Prostate gland (tissue), 2 donors: Measurements from ENCODE around the gene ZNF212. TPM values are rescaled to one million over a fixed set of nuclear protein-coding genes. Genes with fewer than 3 reads are reported as not detected.
A peak's percentile ranks its signal among the peaks of the same experiment; 100 is the strongest.

Experiments used
- DNase-seq: peaks from one replicate; pipeline ENCODE4 v3.0.0-alpha.2; 2019; ENCODE audit warnings: low spot score
- H3K27ac ChIP-seq, 2 donors: fragments of 200-600 bp; sonication (generic); 2 replicates each; pipeline ENCODE4 v1.5.1; 2017 to 2019
- H3K27me3 ChIP-seq: fragments of 200-600 bp; sonication (generic); replicated peaks from 2 replicates; pipeline ENCODE4 v1.5.1; 2019; ENCODE audit not compliant: insufficient read depth
- H3K36me3 ChIP-seq, 2 donors: fragments of 200-600 bp; sonication (generic); 1 replicate in 1 of 2; 2 replicates in 1 of 2; pipeline versions ENCODE4 v1.5.1 to v1.8.1; 2017 to 2019
- H3K4me1 ChIP-seq: fragments of 200-600 bp; sonication (generic); replicated peaks from 2 replicates; pipeline ENCODE4 v1.5.1; 2019
- H3K4me3 ChIP-seq, 2 donors: fragments of 200-600 bp; sonication (generic); 2 replicates each; pipeline ENCODE4 v1.5.1; 2017 to 2019
- H3K9me3 ChIP-seq: fragments of 200-600 bp; sonication (generic); 2 replicates; pipeline ENCODE4 v1.5.1; 2017
- CTCF ChIP-seq, 4 experiments: fragments of 200-600 bp in 2 of 4; fragments of 450-650 bp in 2 of 4; sonication (generic) in 2 of 4; IDR thresholded peaks; 1 replicate in 3 of 4; 2 replicates in 1 of 4; pipeline ENCODE4 v1.5.1; 2016 to 2019; ENCODE audit warnings: antibody characterized with exemption in 4 of 4, mild to moderate bottlenecking in 2 of 4, moderate library complexity in 2 of 4
- POLR2A ChIP-seq: fragments of 450-650 bp; IDR thresholded peaks from one replicate; pipeline ENCODE4 v1.6.1; 2016; ENCODE audit warnings: antibody characterized with exemption, mild to moderate bottlenecking
- POLR2AphosphoS5 ChIP-seq: sonication (generic); formaldehyde crosslinking; IDR thresholded peaks from one replicate; pipeline ENCODE4 v1.6.1; 2017; ENCODE audit warnings: antibody characterized with exemption
- WGBS: methylation state at CpG from one replicate; pipeline ENCODE4 v1.1.5; 2018; 5-methylcytosine and 5-hydroxymethylcytosine counted together
- intact Hi-C: fragments of 100-400 bp; cut with DNase I; formaldehyde crosslinking; loops from one replicate; pipeline ENCODE4 v1.14.2; 2022
- total RNA-seq, 2 donors: library from RNA; depleted of rRNA; stranded (reverse); fragments of >200 nt; gene quantifications; one replicate each; pipeline ENCODE4 v1.1.0, GENCODE V29; 2016

The ZNF212 gene
- total RNA-seq, 2 donors from 2014 or later: 8.9 to 15.9 TPM

GRCh38 chr7:149284850-149285585 lies 45.6 kb downstream of the ZNF212 start:
- WGBS: 2% methylated on average over 27 of the region's 66 CpGs
- DNase-seq: peak; percentile 95
- H3K27ac ChIP-seq: peak overlapping the region in 1 of 2 donors; percentile 13
- H3K4me3 ChIP-seq: peak overlapping the region; percentile 43 to 48
- no peaks in the 10 kb centered on the region for H3K27me3 ChIP-seq
- intact Hi-C loops: no loop called here
- no peaks in the 10 kb centered on the region for H3K36me3 ChIP-seq
- no peaks in the 10 kb centered on the region for H3K4me1 ChIP-seq
- H3K9me3 ChIP-seq: no peaks in the 10 kb centered on the region
- TF ChIP-seq POLR2A (peak; percentile 40), CTCF (IDR thresholded peaks at IDR 0.05) (peak in 3 of 4 experiments; percentile 11 to 41 (median 22)), POLR2AphosphoS5 (peak; percentile 84)

GRCh38 chr7:149285603-149286002 lies 46.2 kb downstream of the ZNF212 start:
- Histone ChIP-seq H3K27me3 (no peaks in the 10 kb centered on the region), H3K9me3 (no peaks in the 10 kb centered on the region), H3K4me1 (no peaks in the 10 kb centered on the region), H3K27ac (peak overlapping the region in 1 of 2 donors; percentile 13), H3K4me3 (peak overlapping the region; percentile 43 to 48), H3K36me3 (no peaks in the 10 kb centered on the region)
- TF ChIP-seq POLR2A (no peak), POLR2AphosphoS5 (no peak), CTCF (IDR thresholded peaks at IDR 0.05) (no peak)
- 7% methylated on average over 11 of the region's 11 CpGs for WGBS
- no peak for DNase-seq
- intact Hi-C loops: no loop called here

GRCh38 chr7:149286811-149287400 lies 47.5 kb downstream of the ZNF212 start:
- Histone ChIP-seq H3K27me3 (no peaks in the 10 kb centered on the region), H3K36me3 (no peaks in the 10 kb centered on the region), H3K4me1 (no peaks in the 10 kb centered on the region), H3K27ac (no peak overlapping the region), H3K9me3 (no peaks in the 10 kb centered on the region), H3K4me3 (no peak overlapping the region)
- WGBS: 88% methylated on average over 6 of the region's 6 CpGs
- TF ChIP-seq POLR2A: no peak
- TF ChIP-seq POLR2AphosphoS5: no peak
- TF ChIP-seq CTCF (IDR thresholded peaks at IDR 0.05): no peak
- DNase-seq: no peak
- intact Hi-C loops: no loop called here

GRCh38 chr7:149287622-149288021 lies 48.2 kb downstream of the ZNF212 start:
- no peak for TF ChIP-seq POLR2A
- TF ChIP-seq POLR2AphosphoS5: no peak
- TF ChIP-seq CTCF (IDR thresholded peaks at IDR 0.05): no peak

More at GRCh38 chr7:149287622-149288021, 48.2 kb downstream of the ZNF212 start:
- Histone ChIP-seq H3K36me3 (no peaks in the 10 kb centered on the region), H3K9me3 (no peaks in the 10 kb centered on the region), H3K27ac (no peak overlapping the region), H3K4me3 (no peak overlapping the region), H3K4me1 (no peaks in the 10 kb centered on the region), H3K27me3 (no peaks in the 10 kb centered on the region)
- intact Hi-C loops: no loop called here
- no peak for DNase-seq
- 86% methylated on average over 10 of the region's 10 CpGs for WGBS
